ENCODE measurements around the gene CMTM3.

DNA sequence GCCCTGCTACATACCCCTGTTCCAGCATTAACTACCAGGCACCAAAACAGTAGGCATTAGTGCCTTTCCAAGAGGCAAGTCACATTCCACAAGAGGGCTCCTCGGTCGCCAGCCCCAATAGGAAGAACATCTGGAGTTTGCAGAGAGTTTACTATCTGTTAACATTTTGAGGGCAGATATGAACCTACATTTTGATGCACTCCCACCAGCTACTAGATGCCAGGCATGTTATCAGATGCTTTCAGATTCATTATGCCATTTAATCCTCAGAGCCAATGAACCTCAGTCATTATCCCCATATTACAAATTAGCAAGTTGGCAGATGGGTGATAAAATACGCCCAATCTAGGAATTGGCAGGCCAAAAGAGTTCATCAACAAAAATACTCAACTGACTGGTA is 29.4 kb upstream of the CMTM3 start:
- TF ChIP-seq, protein P1, sequence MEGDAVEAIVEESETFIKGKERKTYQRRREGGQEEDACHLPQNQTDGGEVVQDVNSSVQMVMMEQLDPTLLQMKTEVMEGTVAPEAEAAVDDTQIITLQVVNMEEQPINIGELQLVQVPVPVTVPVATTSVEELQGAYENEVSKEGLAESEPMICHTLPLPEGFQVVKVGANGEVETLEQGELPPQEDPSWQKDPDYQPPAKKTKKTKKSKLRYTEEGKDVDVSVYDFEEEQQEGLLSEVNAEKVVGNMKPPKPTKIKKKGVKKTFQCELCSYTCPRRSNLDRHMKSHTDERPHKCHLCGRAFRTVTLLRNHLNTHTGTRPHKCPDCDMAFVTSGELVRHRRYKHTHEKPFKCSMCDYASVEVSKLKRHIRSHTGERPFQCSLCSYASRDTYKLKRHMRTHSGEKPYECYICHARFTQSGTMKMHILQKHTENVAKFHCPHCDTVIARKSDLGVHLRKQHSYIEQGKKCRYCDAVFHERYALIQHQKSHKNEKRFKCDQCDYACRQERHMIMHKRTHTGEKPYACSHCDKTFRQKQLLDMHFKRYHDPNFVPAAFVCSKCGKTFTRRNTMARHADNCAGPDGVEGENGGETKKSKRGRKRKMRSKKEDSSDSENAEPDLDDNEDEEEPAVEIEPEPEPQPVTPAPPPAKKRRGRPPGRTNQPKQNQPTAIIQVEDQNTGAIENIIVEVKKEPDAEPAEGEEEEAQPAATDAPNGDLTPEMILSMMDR (IDR thresholded peaks at IDR 0.05), result no peak
- TF ChIP-seq EP300 (IDR thresholded peaks at IDR 0.05) (no peak), POLR2A (IDR thresholded peaks at IDR 0.05) (no peak)
